SJCRH30 (cell line): ENCODE measurements around the gene LCN10. TPM values are rescaled to one million over a fixed set of nuclear protein-coding genes. Genes with fewer than 3 reads are reported as not detected.
"Not testable (repeated sequence)": the region's sequence is repeated elsewhere in the genome, so short reads cannot be mapped to it uniquely, and the experiment has no call there.

ENCODE experiments used
- DNase-seq, 2 experiments: peaks; one replicate each; pipeline ENCODE4 v3.0.0-alpha.2; 2015 to 2020
- H3K27ac ChIP-seq: fragments of 250-450 bp; sonication (Bioruptor Pico); 2 replicates; pipeline ENCODE4 v1.5.1; 2020; ENCODE audit warnings: mild to moderate bottlenecking, moderate library complexity
- H3K27me3 ChIP-seq: fragments of 250-450 bp; sonication (Bioruptor Pico); 2 replicates; pipeline ENCODE4 v1.5.1; 2020; ENCODE audit warnings: mild to moderate bottlenecking, moderate library complexity
- H3K36me3 ChIP-seq: fragments of 250-450 bp; sonication (Bioruptor Pico); 2 replicates; pipeline ENCODE4 v1.5.1; 2020; ENCODE audit warnings: mild to moderate bottlenecking, moderate library complexity
- H3K4me1 ChIP-seq: fragments of 250-450 bp; sonication (Bioruptor Pico); 2 replicates; pipeline ENCODE4 v1.5.1; 2020; ENCODE audit warnings: mild to moderate bottlenecking, moderate library complexity
- H3K4me3 ChIP-seq: fragments of 250-450 bp; sonication (Bioruptor Pico); 2 replicates; pipeline ENCODE4 v1.5.1; 2020; ENCODE audit warnings: mild to moderate bottlenecking, moderate library complexity
- H3K9me3 ChIP-seq: fragments of 250-450 bp; sonication (Bioruptor Pico); replicated peaks from 2 replicates; pipeline ENCODE4 v1.5.1; 2020; ENCODE audit warnings: mild to moderate bottlenecking, moderate library complexity
- total RNA-seq: library from RNA; depleted of rRNA; stranded (reverse); fragments of >200 nt; shearing (Covaris generic); gene quantifications from 2 replicates; pipeline ENCODE4 v1.2.3, GENCODE V29; 2014

LCN10 gene
- total RNA-seq, 1 experiment from 2014 or later = not detected

- Histone ChIP-seq H3K9me3 (no peaks in the 10 kb centered on the region), H3K36me3 (no peaks in the 10 kb centered on the region), H3K4me1 (peaks cover 2% of the 10 kb centered on the region; the same call in 1 of the 2 replicates), H3K27ac (no peak overlapping the region), H3K27me3 (peaks cover 19% of the 10 kb centered on the region), H3K4me3 (no peak overlapping the region)
- DNase-seq = peak; percentile 63 to 66
Observed at GRCh38 chr9:136762915-136763648, 20.3 kb upstream of the LCN10 start.

- H3K4me3 ChIP-seq = no peak overlapping the region
- no peak overlapping the region for H3K27ac ChIP-seq
- peaks cover 19% of the 10 kb centered on the region for H3K27me3 ChIP-seq
- DNase-seq = no peak
- H3K4me1 ChIP-seq = peaks cover 9% of the 10 kb centered on the region
- H3K9me3 ChIP-seq = no peaks in the 10 kb centered on the region
- H3K36me3 ChIP-seq = no peaks in the 10 kb centered on the region
Observed at GRCh38 chr9:136762221-136762691, 19.5 kb upstream of the LCN10 start.

GRCh38 chr9:136761545-136761981 is 18.8 kb upstream of the LCN10 start:
- Histone ChIP-seq H3K4me1 (peaks cover 12% of the 10 kb centered on the region), H3K27me3 (peaks cover 19% of the 10 kb centered on the region), H3K4me3 (no peak overlapping the region), H3K27ac (no peak overlapping the region), H3K9me3 (no peaks in the 10 kb centered on the region), H3K36me3 (no peaks in the 10 kb centered on the region)
- DNase-seq = no peak

- DNase-seq = peak; percentile 70 to 78
- Histone ChIP-seq H3K27me3 (peaks cover 19% of the 10 kb centered on the region), H3K4me1 (peaks cover 12% of the 10 kb centered on the region)
- not testable (repeated sequence) for H3K4me3 ChIP-seq, H3K27ac ChIP-seq, H3K9me3 ChIP-seq, H3K36me3 ChIP-seq
Observed at GRCh38 chr9:136760834-136761544, 18.2 kb upstream of the LCN10 start.

GRCh38 chr9:136760424-136760823 is 17.7 kb upstream of the LCN10 start:
- Histone ChIP-seq H3K9me3 (no peaks in the 10 kb centered on the region; the same call in 1 of the 2 replicates), H3K27me3 (peaks cover 19% of the 10 kb centered on the region), H3K27ac (no peak overlapping the region), H3K4me1 (peaks cover 12% of the 10 kb centered on the region), H3K36me3 (no peaks in the 10 kb centered on the region), H3K4me3 (no peak overlapping the region)
- no peak for DNase-seq

- no peak for DNase-seq
- H3K27ac ChIP-seq = no peak overlapping the region
- no peak overlapping the region for H3K4me3 ChIP-seq
- H3K4me1 ChIP-seq = peaks cover 12% of the 10 kb centered on the region
- no peaks in the 10 kb centered on the region for H3K36me3 ChIP-seq
- no peaks in the 10 kb centered on the region; the same call in 1 of the 2 replicates for H3K9me3 ChIP-seq
- peaks cover 18% of the 10 kb centered on the region for H3K27me3 ChIP-seq
Observed at GRCh38 chr9:136759436-136760325, 16.9 kb upstream of the LCN10 start.

DNA sequence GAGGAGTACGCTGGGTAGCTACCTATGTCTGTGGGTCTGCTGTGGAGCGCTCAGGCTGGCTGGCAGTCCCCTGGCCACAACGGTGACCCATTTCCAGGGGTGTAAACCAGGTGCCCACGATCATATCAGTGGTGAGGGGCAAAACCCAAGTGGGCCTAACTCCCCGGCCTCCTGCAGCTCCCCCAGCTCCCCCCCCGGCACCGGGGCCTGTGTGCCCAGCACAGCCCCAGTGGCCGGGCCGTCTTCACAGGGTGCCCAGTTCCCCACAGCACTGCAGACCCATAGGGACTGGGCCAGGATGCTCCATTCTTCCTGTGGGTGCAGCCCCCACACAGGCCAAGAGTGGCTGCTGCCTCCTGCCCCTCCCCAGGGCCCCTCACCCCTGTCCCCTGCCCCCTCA is 16.3 kb upstream of the LCN10 start:
- Histone ChIP-seq H3K4me1 (peaks cover 12% of the 10 kb centered on the region), H3K27me3 (peaks cover 12% of the 10 kb centered on the region), H3K36me3 (no peaks in the 10 kb centered on the region), H3K9me3 (no peaks in the 10 kb centered on the region; the same call in 1 of the 2 replicates), H3K4me3 (no peak overlapping the region), H3K27ac (no peak overlapping the region)
- DNase-seq = no peak

DNA sequence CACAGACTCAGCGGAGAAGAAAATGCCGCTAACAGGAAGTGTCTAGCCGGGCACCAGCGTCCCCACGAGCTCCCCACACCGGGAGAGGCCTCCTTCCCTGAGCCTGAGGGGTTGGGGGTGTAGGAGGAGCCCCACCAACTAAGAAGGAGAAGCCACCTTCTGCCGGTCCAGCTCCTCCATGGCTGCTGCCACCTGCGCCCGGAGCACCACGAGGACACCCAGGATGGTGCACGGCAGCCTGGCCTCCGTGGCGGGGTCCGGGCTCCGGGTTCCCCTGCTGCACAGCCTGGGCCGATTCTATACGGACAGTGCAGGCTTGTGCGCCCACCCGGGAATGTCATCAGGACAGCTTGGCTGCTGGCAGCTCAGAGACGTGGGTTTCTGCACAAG is 15.0 kb upstream of the LCN10 start:
- no peak overlapping the region; the same call in 1 of the 2 replicates for H3K4me3 ChIP-seq
- peaks cover 4% of the 10 kb centered on the region; the same call in 1 of the 2 replicates for H3K27me3 ChIP-seq
- H3K27ac ChIP-seq = no peak overlapping the region
- H3K9me3 ChIP-seq = no peaks in the 10 kb centered on the region; the same call in 1 of the 2 replicates
- H3K36me3 ChIP-seq = no peaks in the 10 kb centered on the region
- H3K4me1 ChIP-seq = peaks cover 12% of the 10 kb centered on the region
- no peak for DNase-seq

GRCh38 chr9:136757328-136757727 is 14.6 kb upstream of the LCN10 start:
- no peak overlapping the region for H3K27ac ChIP-seq
- no peak overlapping the region; the same call in 1 of the 2 replicates for H3K4me3 ChIP-seq
- no peaks in the 10 kb centered on the region; the same call in 1 of the 2 replicates for H3K9me3 ChIP-seq
- peak; percentile 53 to 61 for DNase-seq
- H3K36me3 ChIP-seq = no peaks in the 10 kb centered on the region
- H3K4me1 ChIP-seq = peaks cover 12% of the 10 kb centered on the region
- H3K27me3 ChIP-seq = peaks cover 4% of the 10 kb centered on the region; the same call in 1 of the 2 replicates

GRCh38 chr9:136756836-136757235 is 14.1 kb upstream of the LCN10 start:
- Histone ChIP-seq H3K36me3 (no peaks in the 10 kb centered on the region), H3K4me1 (peaks cover 12% of the 10 kb centered on the region), H3K27ac (no peak overlapping the region), H3K27me3 (peaks cover 4% of the 10 kb centered on the region; the same call in 1 of the 2 replicates), H3K9me3 (peaks cover 4% of the 10 kb centered on the region), H3K4me3 (no peak overlapping the region)
- DNase-seq = no peak

- H3K27me3 ChIP-seq = peaks cover 4% of the 10 kb centered on the region; the same call in 1 of the 2 replicates
- H3K4me1 ChIP-seq = peaks cover 12% of the 10 kb centered on the region
- no peak overlapping the region for H3K27ac ChIP-seq
- no peak overlapping the region for H3K4me3 ChIP-seq
- no peak for DNase-seq
- no peaks in the 10 kb centered on the region for H3K36me3 ChIP-seq
- peaks cover 9% of the 10 kb centered on the region for H3K9me3 ChIP-seq
Observed at GRCh38 chr9:136756134-136756438, 13.3 kb upstream of the LCN10 start.

DNA sequence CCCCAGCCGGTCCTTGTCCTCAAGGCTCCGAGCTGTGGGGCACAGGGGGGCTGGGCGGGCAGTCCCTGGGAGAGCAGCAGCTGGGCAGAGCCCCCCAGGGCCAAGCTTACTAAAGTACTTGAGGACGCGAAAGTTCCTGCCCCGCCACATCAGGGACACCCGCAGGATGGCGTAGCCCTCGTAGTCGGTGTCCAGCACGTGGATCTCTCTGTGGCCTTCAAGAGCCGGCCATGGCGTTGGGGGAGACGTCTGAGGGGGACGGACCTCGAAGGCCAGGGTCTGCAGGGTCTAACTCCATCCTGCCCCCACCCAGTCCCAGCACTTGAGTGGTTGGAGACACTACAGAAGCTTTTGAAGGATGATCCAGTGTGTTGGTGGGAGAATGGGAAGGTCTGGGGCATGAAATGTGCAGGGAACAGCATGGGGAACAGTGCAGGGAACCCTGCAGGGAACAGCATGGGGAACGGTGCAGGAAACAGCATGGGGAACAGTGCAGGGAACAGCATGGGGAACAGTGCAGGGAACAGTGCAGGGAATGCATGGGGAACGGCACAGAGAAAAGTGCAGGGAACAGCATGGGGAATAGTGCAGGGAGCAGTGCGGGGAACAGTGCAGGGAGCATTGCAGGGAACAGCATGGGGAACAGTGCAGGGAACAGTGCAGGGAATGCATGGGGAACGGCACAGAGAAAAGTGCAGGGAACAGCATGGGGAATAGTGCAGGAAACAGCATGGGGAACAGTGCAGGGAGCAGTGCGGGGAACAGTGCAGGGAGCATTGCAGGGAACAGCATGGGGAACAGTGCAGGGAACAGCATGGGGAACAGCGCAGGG is 12.8 kb upstream of the LCN10 start:
- H3K4me3 ChIP-seq, H3K9me3 ChIP-seq, H3K27ac ChIP-seq, H3K36me3 ChIP-seq, H3K27me3 ChIP-seq: not testable (repeated sequence)
- DNase-seq = peak in 1 of 2 experiments; percentile 24
- H3K4me1 ChIP-seq = peaks cover 12% of the 10 kb centered on the region

DNA sequence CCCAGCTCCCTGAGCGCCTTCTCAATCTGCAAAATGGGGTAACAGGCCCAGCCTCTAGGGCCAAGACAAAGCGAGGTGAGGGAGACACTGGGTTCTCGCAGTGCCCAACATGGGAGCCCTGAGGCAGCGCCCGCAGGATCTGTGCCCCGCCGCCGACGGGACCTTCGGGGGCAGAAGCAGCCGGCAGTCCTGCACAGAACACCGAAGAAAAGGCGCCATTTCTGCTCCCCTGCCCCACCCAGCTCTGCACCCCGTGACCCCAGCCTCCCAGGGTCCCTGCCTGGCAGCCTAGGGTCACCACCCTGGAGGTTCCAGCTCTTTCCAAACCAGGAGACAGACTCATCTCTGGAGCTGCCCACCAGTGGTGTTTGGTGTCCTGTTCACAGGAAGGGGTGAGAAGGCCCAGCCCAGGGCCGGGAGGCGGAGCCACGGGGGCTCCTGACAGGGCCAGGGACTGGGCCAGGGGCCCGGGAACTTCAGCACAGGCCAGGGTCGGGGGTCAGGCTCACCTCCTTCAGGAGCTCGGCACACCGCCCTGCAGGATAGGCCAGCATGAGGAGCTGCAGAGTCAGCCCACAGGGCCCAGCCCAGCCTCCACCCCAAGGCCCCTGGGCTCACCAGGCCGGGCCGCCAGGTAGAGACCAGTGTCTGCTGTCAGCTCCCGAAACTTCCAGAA is 12.0 kb upstream of the LCN10 start:
- Histone ChIP-seq H3K27ac (no peak overlapping the region), H3K36me3 (no peaks in the 10 kb centered on the region), H3K4me3 (no peak overlapping the region), H3K4me1 (peaks cover 12% of the 10 kb centered on the region), H3K9me3 (peaks cover 9% of the 10 kb centered on the region), H3K27me3 (no peaks in the 10 kb centered on the region; the same call in none of the 2 replicates)
- no peak for DNase-seq
